ENCODE data around the gene SH3RF3.

Gene SH3RF3

DNA sequence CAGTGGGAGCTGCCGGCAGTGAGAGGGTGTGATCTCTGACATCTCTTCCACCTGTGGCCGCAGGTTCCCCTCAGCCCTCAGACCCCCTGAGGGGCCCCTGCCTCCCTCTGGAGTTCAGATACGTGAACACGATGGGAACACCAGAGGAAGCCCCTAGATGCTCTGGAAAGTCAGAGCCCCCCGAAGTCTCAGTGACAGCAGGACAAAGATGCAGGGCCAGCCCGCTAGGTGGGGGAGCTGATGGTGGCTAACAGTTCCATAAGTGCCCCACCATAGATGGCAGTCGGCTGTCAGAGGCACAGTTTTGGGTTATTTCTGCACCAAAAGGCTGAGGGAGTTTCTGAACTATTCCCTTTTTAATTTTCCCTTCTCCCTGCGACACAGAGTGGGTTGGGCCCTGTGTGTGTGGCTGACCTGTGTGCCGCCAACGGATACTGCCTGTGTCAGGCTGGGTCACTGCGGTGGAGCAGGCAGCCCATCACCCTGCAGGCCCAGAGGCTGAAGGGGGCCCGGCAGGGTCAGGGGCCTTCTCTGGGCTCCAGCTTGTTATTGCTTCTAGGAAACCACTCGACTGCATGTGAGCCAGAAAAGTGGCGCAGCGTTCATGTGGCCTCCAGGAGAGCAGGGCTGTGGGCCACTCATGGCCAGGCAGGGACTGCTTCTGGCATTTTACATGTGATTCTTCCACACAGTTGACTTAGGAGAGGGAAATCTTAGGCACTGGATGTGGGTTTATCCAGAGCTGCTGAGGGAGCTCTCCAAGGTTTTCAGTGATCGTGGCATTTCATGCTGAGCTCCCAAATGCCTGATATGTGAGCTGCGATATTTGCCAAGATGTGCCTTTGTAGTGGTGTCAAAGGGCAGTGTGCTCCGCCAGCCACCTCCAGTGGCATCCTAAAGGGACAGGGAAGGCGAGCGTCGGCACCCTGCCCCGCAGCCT is 225.1 kb downstream of the SH3RF3 start:
- peak overlapping the region; percentile 72; the same call in 1 of the 2 replicates for H3K27ac ChIP-seq
- TF ChIP-seq, protein P1, sequence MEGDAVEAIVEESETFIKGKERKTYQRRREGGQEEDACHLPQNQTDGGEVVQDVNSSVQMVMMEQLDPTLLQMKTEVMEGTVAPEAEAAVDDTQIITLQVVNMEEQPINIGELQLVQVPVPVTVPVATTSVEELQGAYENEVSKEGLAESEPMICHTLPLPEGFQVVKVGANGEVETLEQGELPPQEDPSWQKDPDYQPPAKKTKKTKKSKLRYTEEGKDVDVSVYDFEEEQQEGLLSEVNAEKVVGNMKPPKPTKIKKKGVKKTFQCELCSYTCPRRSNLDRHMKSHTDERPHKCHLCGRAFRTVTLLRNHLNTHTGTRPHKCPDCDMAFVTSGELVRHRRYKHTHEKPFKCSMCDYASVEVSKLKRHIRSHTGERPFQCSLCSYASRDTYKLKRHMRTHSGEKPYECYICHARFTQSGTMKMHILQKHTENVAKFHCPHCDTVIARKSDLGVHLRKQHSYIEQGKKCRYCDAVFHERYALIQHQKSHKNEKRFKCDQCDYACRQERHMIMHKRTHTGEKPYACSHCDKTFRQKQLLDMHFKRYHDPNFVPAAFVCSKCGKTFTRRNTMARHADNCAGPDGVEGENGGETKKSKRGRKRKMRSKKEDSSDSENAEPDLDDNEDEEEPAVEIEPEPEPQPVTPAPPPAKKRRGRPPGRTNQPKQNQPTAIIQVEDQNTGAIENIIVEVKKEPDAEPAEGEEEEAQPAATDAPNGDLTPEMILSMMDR (conservative IDR thresholded peaks at IDR 0.05), result no peak

DNA sequence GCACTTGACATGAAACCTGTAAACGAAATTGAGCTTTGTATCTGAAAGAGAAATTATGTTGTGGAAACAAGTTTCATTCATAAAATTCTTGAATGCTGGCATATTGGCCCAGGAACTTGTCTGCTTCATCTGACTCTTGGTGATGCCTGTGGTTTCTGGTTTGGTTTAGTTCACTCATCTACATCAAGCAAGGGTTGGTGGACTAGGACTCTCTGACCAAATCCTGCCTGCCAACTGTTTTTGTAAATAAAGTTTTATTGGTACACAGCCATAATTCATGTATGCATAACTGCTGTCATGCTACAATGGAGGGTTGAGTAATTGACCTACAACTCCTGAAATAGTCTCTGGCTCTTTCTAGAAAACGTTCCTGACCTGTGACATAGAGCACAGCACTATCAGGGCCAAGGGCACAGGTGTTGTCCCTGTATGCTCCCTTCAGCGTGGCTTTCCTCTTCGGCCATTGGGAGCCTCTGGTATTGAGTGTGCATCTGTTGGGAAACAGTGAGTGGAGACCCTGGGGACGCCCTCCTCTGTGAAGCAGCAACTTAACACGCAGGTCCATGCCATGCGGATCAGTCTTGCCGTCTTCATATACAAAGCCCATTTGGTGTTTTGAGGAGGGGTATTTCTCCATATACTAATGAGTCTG is 226.3 kb downstream of the SH3RF3 start:
- H3K27ac ChIP-seq, result no peak overlapping the region
- TF ChIP-seq, protein P1 (conservative IDR thresholded peaks at IDR 0.05), result no peak

DNA sequence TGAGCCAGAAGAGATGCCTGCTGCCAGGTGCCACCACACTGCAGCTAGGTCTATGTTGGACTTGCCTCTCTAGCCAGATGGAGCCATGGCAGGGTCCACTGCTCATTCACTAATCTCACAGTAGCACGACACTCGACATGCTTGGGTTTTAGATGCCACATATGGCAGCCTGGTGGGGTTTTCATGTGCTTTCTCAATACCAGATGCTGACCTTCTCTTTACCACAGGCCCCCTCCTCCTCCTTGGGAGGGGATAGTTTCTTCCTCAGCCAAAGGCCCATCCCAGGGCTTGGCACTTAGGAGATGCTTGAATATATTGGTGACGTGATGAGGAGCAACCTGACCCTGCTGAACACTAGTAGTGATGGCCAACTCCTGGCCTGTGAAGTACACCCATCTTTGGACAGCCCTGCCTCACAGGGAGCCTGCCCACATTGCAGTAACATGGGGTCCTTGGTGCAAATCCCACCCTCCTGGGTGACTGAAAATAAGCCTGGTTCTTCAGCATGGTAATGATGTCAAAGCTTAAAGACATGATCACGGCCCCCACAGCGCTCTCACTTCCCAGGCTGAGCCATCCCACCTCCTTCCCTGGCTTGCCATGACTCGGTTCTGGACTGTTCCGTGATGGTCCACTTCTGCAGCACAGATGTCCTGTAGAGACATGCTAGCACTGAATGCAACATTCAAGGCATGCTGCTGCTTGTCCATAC is 227.5 kb downstream of the SH3RF3 start:
- no peak overlapping the region for H3K27ac ChIP-seq
- TF ChIP-seq, protein P1 (conservative IDR thresholded peaks at IDR 0.05), result no peak

DNA sequence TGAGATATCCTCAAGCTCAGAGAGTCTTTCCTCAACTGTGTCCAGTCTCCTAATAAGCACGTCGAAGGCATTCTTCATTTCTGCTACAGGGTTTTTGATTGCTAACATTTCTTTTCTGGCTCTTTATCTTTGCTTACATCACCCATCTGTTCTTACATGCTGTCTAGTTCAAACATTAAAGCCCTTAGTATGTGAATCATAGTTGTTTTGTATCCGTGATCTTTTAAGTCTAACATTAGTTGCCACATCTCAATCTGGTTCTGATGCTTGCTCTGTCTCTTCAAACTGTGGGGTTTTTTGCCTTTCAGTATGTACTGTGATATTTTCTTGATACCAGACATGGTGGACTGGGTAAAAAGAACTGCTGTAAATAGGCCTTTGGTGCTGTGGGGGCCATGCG is 235.2 kb downstream of the SH3RF3 start:
- TF ChIP-seq, protein P1 (conservative IDR thresholded peaks at IDR 0.05), result no peak
- H3K27ac ChIP-seq, result no peak overlapping the region

DNA sequence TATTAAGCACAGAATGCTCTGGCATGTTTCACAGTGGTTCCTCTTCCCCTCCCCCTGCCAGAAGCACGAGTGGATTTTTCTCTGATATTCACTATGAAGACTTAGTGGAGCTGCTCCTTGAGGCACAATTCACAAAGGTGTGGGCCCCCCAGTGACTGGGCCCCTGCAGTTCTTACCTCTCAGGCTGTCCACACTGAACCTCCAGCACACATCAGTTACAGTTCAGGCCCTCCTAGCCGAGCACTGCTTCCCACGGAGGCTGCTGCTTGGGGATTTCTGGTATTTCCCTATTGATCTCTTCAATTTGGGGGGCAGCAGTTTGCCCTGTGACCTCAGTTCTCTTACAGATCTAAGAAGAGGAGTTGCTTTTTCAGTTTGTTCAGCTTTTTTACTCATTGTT is 236.1 kb downstream of the SH3RF3 start:
- TF ChIP-seq, protein P1 (conservative IDR thresholded peaks at IDR 0.05), result no peak

DNA sequence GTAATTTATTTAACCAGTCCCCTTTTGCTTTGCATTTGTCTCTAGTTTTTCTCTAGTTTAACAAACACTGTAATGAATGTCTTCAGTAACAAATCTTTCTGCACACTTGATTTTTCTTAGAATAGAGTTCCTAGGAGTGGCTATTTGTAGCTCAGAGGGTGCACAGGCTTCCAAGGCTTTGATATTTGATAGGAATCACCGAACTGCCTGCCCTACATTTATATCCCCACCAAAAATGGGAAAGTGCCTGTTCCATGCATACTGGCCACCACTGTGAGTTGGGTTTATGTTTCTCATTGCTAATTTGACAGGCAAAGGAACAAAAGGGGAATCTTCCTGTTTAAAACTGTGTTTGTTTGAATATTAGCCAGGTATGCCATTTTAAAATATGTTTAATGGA is 238.7 kb downstream of the SH3RF3 start:
- TF ChIP-seq, protein P1 (conservative IDR thresholded peaks at IDR 0.05), result no peak

More for the DNA sequence above, 236.1 kb downstream of the SH3RF3 start:
- no peak overlapping the region for H3K27ac ChIP-seq

DNA sequence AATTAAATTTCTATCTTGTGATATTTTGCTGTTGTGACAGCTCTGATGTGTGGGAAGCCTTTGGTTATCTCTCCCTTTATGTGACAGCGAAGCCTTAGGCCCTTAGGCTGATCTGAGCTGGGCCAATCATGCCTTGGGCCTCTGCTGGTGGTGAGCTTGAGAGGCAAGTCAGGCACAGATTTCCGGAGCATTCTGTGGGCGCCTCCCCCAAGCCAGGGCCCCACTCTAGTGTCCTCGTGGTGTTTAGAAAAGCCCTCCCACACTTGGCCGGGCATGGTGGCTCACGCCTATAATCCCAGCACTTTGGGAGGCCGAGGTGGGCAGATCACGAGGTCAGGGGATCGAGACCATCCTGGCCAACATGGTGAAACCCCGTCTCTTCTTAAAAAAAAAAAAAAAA is 239.8 kb downstream of the SH3RF3 start:
- TF ChIP-seq, protein P1 (conservative IDR thresholded peaks at IDR 0.05), result no peak
- H3K27ac ChIP-seq, result no peak overlapping the region

More for the DNA sequence above, 238.7 kb downstream of the SH3RF3 start:
- no peak overlapping the region for H3K27ac ChIP-seq
